Caco-2 (cell line): ENCODE data around the gene RAB30. TPM values are rescaled to one million over a fixed set of nuclear protein-coding genes. Genes with fewer than 3 reads are reported as not detected.
A peak's percentile ranks its signal among the peaks of the same experiment; 100 is the strongest.

ENCODE experiments used
- BruUV-seq: library from RNA; stranded (reverse); fragments of 400-500 nt; replicated peaks from 2 replicates; lab custom pipeline; 2021; lab: Mats Ljungman, UMichigan
- CTCF ChIA-PET: fragments of 300-600 bp; sonication (Branson Sonifier 250); formaldehyde crosslinking; loops from one replicate; lab custom pipeline; 2022; ENCODE audit warnings: antibody characterized with exemption; lab: Charles Lee
- POLR2A ChIA-PET: fragments of 300-600 bp; sonication (Branson Sonifier 250); formaldehyde crosslinking; loops from one replicate; lab custom pipeline; 2022; ENCODE audit warnings: antibody characterized with exemption; lab: Charles Lee
- DNase-seq, 2 experiments: peaks; one replicate each; pipeline versions ENCODE4 v3.0.0 to v3.0.0-alpha.2; 2020 to 2022
- H3K27me3 ChIP-seq: replicated peaks from 2 replicates; pipeline ENCODE4 v1.6.0; 2011; ENCODE audit warnings: low read length; ENCODE audit not compliant: control insufficient read depth, insufficient read depth
- H3K36me3 ChIP-seq: 2 replicates; pipeline ENCODE4 v1.5.1; 2011; ENCODE audit warnings: low read length; ENCODE audit not compliant: control insufficient read depth, insufficient read depth
- H3K4me1 ChIP-seq: fragments of 250-450 bp; sonication (Bioruptor Pico); 2 replicates; pipeline ENCODE4 v1.5.1; 2020; ENCODE audit warnings: mild to moderate bottlenecking
- H3K4me3 ChIP-seq: 2 replicates; pipeline ENCODE4 v1.5.1; 2011; ENCODE audit warnings: low read depth, mild to moderate bottlenecking, control low read depth, low read length
- H3K9me3 ChIP-seq: fragments of 250-450 bp; sonication (Bioruptor Pico); 2 replicates; pipeline ENCODE4 v1.5.1; 2020; ENCODE audit warnings: mild to moderate bottlenecking, moderate library complexity
- H3K27ac Mint-ChIP-seq: one replicate; pipeline ENCODE4 v1.8.0; 2022; ENCODE audit warnings: mixed read lengths; ENCODE audit not compliant: unreplicated experiment
- H3K27me3 Mint-ChIP-seq: one replicate; pipeline ENCODE4 v1.8.0; 2022; ENCODE audit warnings: mixed read lengths; ENCODE audit not compliant: insufficient read depth, unreplicated experiment
- H3K36me3 Mint-ChIP-seq: one replicate; pipeline ENCODE4 v1.8.0; 2022; ENCODE audit warnings: mild to moderate bottlenecking, mixed read lengths; ENCODE audit not compliant: insufficient read depth, unreplicated experiment
- H3K4me1 Mint-ChIP-seq: one replicate; pipeline ENCODE4 v1.8.0; 2022; ENCODE audit warnings: low read depth, mixed read lengths; ENCODE audit not compliant: unreplicated experiment
- H3K4me3 Mint-ChIP-seq: one replicate; pipeline ENCODE4 v1.8.0; 2022; ENCODE audit warnings: mild to moderate bottlenecking, moderate library complexity, mixed read lengths; ENCODE audit not compliant: unreplicated experiment
- H3K9me3 Mint-ChIP-seq: one replicate; pipeline ENCODE4 v1.8.0; 2022; ENCODE audit warnings: mixed read lengths; ENCODE audit not compliant: unreplicated experiment
- intact Hi-C: fragments of 100-400 bp; cut with micrococcal nuclease; formaldehyde crosslinking; loops from one replicate; pipeline ENCODE4 v1.10.0; 2022; ENCODE audit not compliant: unreplicated experiment
- total RNA-seq: library from RNA; stranded (reverse); gene quantifications from 2 replicates; pipeline ENCODE4 v1.2.3, GENCODE V29; 2022
- TF ChIP-seq, protein P1 (sequence below), 2 experiments: fragments of 200-600 bp in 1 of 2; IDR thresholded peaks; 1 replicate in 1 of 2; 2 replicates in 1 of 2; pipeline versions ENCODE4 v1.5.1 to v1.8.0; 2011 to 2022; ENCODE audit warnings: antibody characterized with exemption in 1 of 2, control low read depth in 1 of 2, inconsistent platforms in 1 of 2, low read depth in 1 of 2, low read length in 1 of 2, mild to moderate bottlenecking in 1 of 2, moderate library complexity in 1 of 2; ENCODE audit not compliant: insufficient read depth in 1 of 2, severe bottlenecking in 1 of 2, unreplicated experiment in 1 of 2

Gene RAB30
- total RNA-seq, 1 experiment from 2014 or later, result 13.5 TPM

DNA sequence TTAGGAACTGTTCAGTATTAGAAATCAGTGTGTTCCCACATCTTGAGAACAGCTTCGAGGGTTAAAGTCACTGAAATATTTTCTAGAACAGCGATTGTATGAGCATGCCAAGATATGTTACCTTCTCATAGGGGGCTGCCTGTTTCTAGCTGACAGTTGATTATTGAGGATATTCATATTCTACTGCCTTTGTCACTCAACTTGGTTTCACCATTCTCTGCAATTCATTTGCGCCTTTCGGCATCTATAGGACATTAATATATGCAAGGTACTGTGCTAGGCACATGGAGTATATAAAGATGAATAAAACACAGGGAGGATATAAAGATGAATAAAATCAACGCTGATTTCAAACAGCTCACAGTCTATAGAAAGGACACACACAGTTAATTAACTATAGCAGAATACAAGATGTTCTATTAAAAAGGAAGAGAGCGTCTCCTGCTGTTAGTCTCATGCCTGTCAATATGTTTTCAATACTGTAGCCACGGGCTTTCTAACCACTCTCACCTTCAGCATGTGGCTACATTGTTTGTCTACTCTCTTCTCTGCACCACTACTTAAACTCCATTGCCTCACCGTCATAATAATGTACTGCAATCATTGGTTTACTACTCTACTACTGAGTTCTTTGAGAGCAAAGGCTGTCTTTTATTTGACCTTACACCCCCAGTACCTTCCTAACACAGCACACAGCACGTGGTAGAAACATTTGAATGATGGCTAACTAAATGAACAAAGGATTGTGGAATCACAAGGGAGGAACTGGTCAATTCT is 81.9 kb downstream of the RAB30 start:
- no peak for DNase-seq
- intact Hi-C loops, result no loop called here
- POLR2A ChIA-PET, result no interaction called here
- Histone ChIP-seq H3K36me3 (no peaks in the 10 kb centered on the region), H3K4me1 (peaks cover 9% of the 10 kb centered on the region), H3K4me3 (no peak overlapping the region), H3K9me3 (no peaks in the 10 kb centered on the region), H3K27me3 (no peaks in the 10 kb centered on the region)
- CTCF ChIA-PET, result interaction anchor here (0.6 kb wide), 1 partner anchor 93 kb away, joined by 6 read pairs; no protein-coding TSS in a partner anchor
- Mint-ChIP-seq H3K27me3 (no peaks in the 10 kb centered on the region), H3K4me1 (peaks cover 10% of the 10 kb centered on the region), H3K9me3 (no peaks in the 10 kb centered on the region), H3K36me3 (no peaks in the 10 kb centered on the region), H3K27ac (no peak overlapping the region), H3K4me3 (no peak overlapping the region)
- BruUV-seq, result no TSS peak
- TF ChIP-seq, protein P1, sequence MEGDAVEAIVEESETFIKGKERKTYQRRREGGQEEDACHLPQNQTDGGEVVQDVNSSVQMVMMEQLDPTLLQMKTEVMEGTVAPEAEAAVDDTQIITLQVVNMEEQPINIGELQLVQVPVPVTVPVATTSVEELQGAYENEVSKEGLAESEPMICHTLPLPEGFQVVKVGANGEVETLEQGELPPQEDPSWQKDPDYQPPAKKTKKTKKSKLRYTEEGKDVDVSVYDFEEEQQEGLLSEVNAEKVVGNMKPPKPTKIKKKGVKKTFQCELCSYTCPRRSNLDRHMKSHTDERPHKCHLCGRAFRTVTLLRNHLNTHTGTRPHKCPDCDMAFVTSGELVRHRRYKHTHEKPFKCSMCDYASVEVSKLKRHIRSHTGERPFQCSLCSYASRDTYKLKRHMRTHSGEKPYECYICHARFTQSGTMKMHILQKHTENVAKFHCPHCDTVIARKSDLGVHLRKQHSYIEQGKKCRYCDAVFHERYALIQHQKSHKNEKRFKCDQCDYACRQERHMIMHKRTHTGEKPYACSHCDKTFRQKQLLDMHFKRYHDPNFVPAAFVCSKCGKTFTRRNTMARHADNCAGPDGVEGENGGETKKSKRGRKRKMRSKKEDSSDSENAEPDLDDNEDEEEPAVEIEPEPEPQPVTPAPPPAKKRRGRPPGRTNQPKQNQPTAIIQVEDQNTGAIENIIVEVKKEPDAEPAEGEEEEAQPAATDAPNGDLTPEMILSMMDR (IDR thresholded peaks at IDR 0.05; ENCODE audit: insufficient read depth in 1 of 2, low read depth in 1 of 2, low read length in 1 of 2, severe bottlenecking in 1 of 2, unreplicated experiment in 1 of 2), result no peak

DNA sequence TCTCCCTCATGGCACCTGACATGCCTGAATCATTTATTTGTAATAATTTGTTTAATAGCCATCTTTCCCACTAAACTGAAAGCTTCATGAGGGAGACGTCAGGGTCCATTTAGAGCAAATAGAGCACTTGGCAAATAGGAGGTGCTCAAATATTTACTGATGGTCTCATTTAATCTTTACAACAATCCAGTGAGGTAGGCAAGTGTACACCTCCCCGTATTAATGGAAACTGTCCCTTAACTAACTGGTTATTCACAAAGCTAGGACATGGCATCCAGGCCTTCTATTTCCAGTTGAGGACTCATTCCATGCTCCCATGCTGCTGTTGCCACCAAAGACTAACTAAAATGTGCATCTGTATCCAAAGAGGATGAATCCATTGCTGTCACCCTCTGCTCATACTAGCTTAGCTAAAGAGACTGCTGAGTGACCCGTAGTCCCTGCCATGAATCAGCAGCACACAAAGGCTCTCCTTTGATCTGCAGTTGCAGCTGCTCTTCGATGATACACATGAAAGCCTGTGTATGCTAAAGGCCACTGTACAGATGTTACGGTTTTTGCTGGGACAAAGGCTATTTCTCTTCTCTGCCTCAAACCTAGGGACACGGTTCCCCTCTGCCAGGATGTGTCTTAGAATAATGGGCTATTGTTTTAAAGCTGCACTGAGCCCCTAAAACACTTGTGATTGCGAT is 82.6 kb downstream of the RAB30 start:
- Histone ChIP-seq H3K27me3 (no peaks in the 10 kb centered on the region), H3K4me3 (no peak overlapping the region), H3K4me1 (peaks cover 9% of the 10 kb centered on the region), H3K36me3 (no peaks in the 10 kb centered on the region), H3K9me3 (no peaks in the 10 kb centered on the region)
- no TSS peak for BruUV-seq
- Mint-ChIP-seq H3K27ac (no peak overlapping the region), H3K4me3 (no peak overlapping the region), H3K36me3 (no peaks in the 10 kb centered on the region), H3K27me3 (no peaks in the 10 kb centered on the region), H3K4me1 (peaks cover 10% of the 10 kb centered on the region), H3K9me3 (no peaks in the 10 kb centered on the region)
- POLR2A ChIA-PET, result no interaction called here
- intact Hi-C loops, result no loop called here
- CTCF ChIA-PET, result interaction anchor here (0.6 kb wide), 1 partner anchor 94 kb away, joined by 6 read pairs; no protein-coding TSS in a partner anchor
- DNase-seq, result peak; percentile 25 to 58
- TF ChIP-seq, protein P1 (IDR thresholded peaks at IDR 0.05; ENCODE audit: insufficient read depth in 1 of 2, low read depth in 1 of 2, low read length in 1 of 2, severe bottlenecking in 1 of 2, unreplicated experiment in 1 of 2), result no peak

DNA sequence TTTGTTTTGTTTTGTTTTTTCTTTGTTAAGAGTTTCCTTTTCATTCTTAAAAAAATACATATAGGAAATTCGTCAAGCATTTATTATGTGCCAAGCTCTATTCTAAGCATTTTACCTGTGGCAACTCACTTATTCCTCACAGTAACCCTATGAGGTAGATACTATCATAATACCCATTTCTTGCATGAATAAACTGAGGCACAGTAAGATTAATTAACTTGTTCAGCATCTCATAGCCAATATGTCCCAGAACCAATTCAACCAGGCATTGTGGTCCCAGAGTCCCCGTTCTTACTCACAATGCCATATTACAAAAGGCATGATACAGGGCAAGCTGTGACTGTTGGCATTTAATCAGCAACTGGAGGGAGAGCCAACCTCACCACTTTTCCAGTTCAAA is 83.7 kb downstream of the RAB30 start:
- no peak overlapping the region for H3K4me3 ChIP-seq
- no peak for DNase-seq
- peaks cover 9% of the 10 kb centered on the region for H3K4me1 ChIP-seq
- POLR2A ChIA-PET, result no interaction called here
- Mint-ChIP-seq H3K4me3 (no peak overlapping the region), H3K27ac (no peak overlapping the region), H3K4me1 (peaks cover 10% of the 10 kb centered on the region), H3K36me3 (no peaks in the 10 kb centered on the region), H3K27me3 (no peaks in the 10 kb centered on the region), H3K9me3 (no peaks in the 10 kb centered on the region)
- no peaks in the 10 kb centered on the region for H3K9me3 ChIP-seq
- intact Hi-C loops, result no loop called here
- CTCF ChIA-PET, result no interaction called here
- H3K36me3 ChIP-seq, result no peaks in the 10 kb centered on the region
- BruUV-seq, result no TSS peak
- H3K27me3 ChIP-seq, result no peaks in the 10 kb centered on the region
- TF ChIP-seq, protein P1 (IDR thresholded peaks at IDR 0.05; ENCODE audit: insufficient read depth in 1 of 2, low read depth in 1 of 2, low read length in 1 of 2, severe bottlenecking in 1 of 2, unreplicated experiment in 1 of 2), result no peak
